Measurements from ENCODE around the gene ZNF33A.

GRCh38 chr10:38003588-38003987 lies 6.9 kb upstream of the ZNF33A start:
- no peak for TF ChIP-seq CTCF (IDR thresholded peaks at IDR 0.05; ENCODE audit: low read depth, low read length, poor library complexity, severe bottlenecking)
- TF ChIP-seq EZH2phosphoT487 (IDR thresholded peaks at IDR 0.05; ENCODE audit: borderline replicate concordance, low read length): no peak

Measured in DOHH2 (cell line).